ENCODE measurements around the gene CCT8.

Gene CCT8

GRCh38 chr21:29008367-29008766, 65.1 kb downstream of the CCT8 start:
- H3K9ac ChIP-seq (ENCODE audit: low read depth, low read length): no peak overlapping the region
- no peaks in the 10 kb centered on the region for H3K9me3 ChIP-seq (replicated peaks; ENCODE audit: low read length)
- H3K36me3 ChIP-seq (ENCODE audit: insufficient read depth, low read length): peaks cover 13% of the 10 kb centered on the region
- no peaks in the 10 kb centered on the region for H3K4me1 ChIP-seq (ENCODE audit: control insufficient read depth, insufficient read depth, low read length)
- H3K4me2 ChIP-seq (ENCODE audit: low read length): no peak overlapping the region
- no peak overlapping the region for H3K4me3 ChIP-seq (ENCODE audit: low read length)
- no peaks in the 10 kb centered on the region for H3K27me3 ChIP-seq (ENCODE audit: control insufficient read depth, insufficient read depth, low read length)

DNA sequence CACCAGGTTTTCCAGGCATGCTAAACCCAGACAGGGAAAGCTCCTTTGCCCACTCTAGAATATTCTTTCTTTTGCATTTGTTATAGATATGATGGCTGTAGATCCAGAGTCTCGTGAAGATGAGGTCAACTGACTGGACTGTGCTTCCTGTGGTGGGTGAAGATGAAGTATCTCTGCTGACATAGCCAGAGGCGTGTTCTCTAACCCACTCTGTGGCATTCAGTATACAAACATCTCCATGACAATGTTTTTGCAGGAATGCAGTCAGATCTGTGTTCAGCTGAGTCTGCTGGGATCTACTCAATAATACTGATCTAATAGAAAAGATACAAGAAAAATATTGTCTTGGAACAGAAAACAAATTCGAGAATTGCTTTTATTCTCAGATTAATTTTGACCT, 65.6 kb downstream of the CCT8 start:
- no peaks in the 10 kb centered on the region for H3K9me3 ChIP-seq (replicated peaks; ENCODE audit: low read length)

DNA sequence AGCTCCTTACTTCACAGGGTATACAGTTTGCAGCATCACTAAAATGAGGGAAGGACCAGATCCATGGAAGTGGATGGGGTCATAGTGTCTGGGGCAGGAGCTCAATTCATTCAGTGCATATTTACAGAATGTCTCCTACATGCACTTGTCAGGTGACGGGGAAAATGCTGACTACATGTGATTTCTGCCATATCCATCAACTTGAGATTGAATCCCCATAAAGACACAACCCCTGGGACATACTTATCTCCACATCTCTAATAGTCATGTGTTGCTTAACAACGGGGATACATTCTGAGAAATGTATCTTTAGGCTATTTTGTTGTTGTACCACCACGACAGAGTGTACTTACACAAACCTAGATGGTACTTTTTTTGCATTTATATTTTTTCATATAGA, 66.3 kb downstream of the CCT8 start:
- Histone ChIP-seq H3K27me3 (ENCODE audit: control insufficient read depth, insufficient read depth, low read length) (no peaks in the 10 kb centered on the region), H3K9ac (ENCODE audit: low read depth, low read length) (no peak overlapping the region), H3K4me1 (ENCODE audit: control insufficient read depth, insufficient read depth, low read length) (no peaks in the 10 kb centered on the region), H3K36me3 (ENCODE audit: insufficient read depth, low read length) (peaks cover 13% of the 10 kb centered on the region), H3K4me2 (ENCODE audit: low read length) (no peak overlapping the region), H3K4me3 (ENCODE audit: low read length) (no peak overlapping the region), H3K9me3 (replicated peaks; ENCODE audit: low read length) (no peaks in the 10 kb centered on the region)

More for the DNA sequence above, 65.6 kb downstream of the CCT8 start:
- no peaks in the 10 kb centered on the region for H3K27me3 ChIP-seq (ENCODE audit: control insufficient read depth, insufficient read depth, low read length)
- H3K9ac ChIP-seq (ENCODE audit: low read depth, low read length): no peak overlapping the region
- H3K4me3 ChIP-seq (ENCODE audit: low read length): no peak overlapping the region
- no peak overlapping the region for H3K4me2 ChIP-seq (ENCODE audit: low read length)
- H3K4me1 ChIP-seq (ENCODE audit: control insufficient read depth, insufficient read depth, low read length): no peaks in the 10 kb centered on the region
- peaks cover 13% of the 10 kb centered on the region for H3K36me3 ChIP-seq (ENCODE audit: insufficient read depth, low read length)
